HS-5 (cell line): ENCODE measurements around the gene AMZ1.

Experiments
- DNase-seq: peaks from one replicate; pipeline ENCODE4 v3.0.0-alpha.2; 2012; ENCODE audit warnings: low read depth

The AMZ1 gene

GRCh38 chr7:2687881-2688318, at the start of gene AMZ1:
Gene AMZ1 (plus strand): TSS chr7:2688202. CDS start chr7:2700452, 12,250 bp downstream.
- DNase-seq: no peak

GRCh38 chr7:2638224-2638991, 49.6 kb upstream of the AMZ1 start:
- peak; percentile 44 for DNase-seq

GRCh38 chr7:2639181-2639681, 48.8 kb upstream of the AMZ1 start:
- no peak for DNase-seq

- no peak for DNase-seq
These were observed 48.1 kb upstream of the AMZ1 start for GRCh38 chr7:2639695-2640481.

- DNase-seq: no peak
These were observed 47.5 kb upstream of the AMZ1 start for GRCh38 chr7:2640482-2640830.

- no peak for DNase-seq
These were observed 47.1 kb upstream of the AMZ1 start for GRCh38 chr7:2640846-2641316.

- no peak for DNase-seq
These were observed 46.3 kb upstream of the AMZ1 start for GRCh38 chr7:2641406-2642393.

- DNase-seq: no peak
These were observed 44.4 kb upstream of the AMZ1 start for GRCh38 chr7:2643386-2644219.

- no peak for DNase-seq
These were observed 43.8 kb upstream of the AMZ1 start for GRCh38 chr7:2644220-2644561.

- no peak for DNase-seq
These were observed 43.3 kb upstream of the AMZ1 start for GRCh38 chr7:2644562-2645273.

- DNase-seq: no peak
These were observed 42.6 kb upstream of the AMZ1 start for GRCh38 chr7:2645274-2645868.

- no peak for DNase-seq
These were observed 41.7 kb upstream of the AMZ1 start for GRCh38 chr7:2646336-2646679.

GRCh38 chr7:2646680-2647571, 41.1 kb upstream of the AMZ1 start:
- no peak for DNase-seq

GRCh38 chr7:2647594-2648172, 40.3 kb upstream of the AMZ1 start:
- no peak for DNase-seq

- no peak for DNase-seq
These were observed 38.7 kb upstream of the AMZ1 start for GRCh38 chr7:2649139-2649838.

- no peak for DNase-seq
These were observed 38.0 kb upstream of the AMZ1 start for GRCh38 chr7:2649991-2650390.

- no peak for DNase-seq
These were observed 37.6 kb upstream of the AMZ1 start for GRCh38 chr7:2650451-2650850.

- no peak for DNase-seq
These were observed 36.7 kb upstream of the AMZ1 start for GRCh38 chr7:2651336-2651735.
